Adrenal gland (tissue), 12 donors: ENCODE results near the gene KMT2D. TPM values are rescaled to one million over a fixed set of nuclear protein-coding genes. Genes with fewer than 3 reads are reported as not detected.

Experiments used
- DNase-seq, 7 donors: peaks; one replicate each; pipeline ENCODE4 v3.0.0-alpha.2; 2019 to 2020
- H3K27ac ChIP-seq, 5 donors: fragments of 200-600 bp; sonication (generic) in 4 of 5; 1 replicate in 3 of 5; 2 replicates in 2 of 5; pipeline versions ENCODE4 v1.5.1 to v1.8.0; 2016 to 2020; ENCODE audit warnings: mild to moderate bottlenecking in 1 of 5
- H3K27me3 ChIP-seq: fragments of 200-600 bp; 2 replicates; pipeline ENCODE4 v1.8.0; 2021
- H3K36me3 ChIP-seq, 2 donors: fragments of 200-600 bp; replicated peaks in 1 of 2; 1 replicate in 1 of 2; 2 replicates in 1 of 2; pipeline versions ENCODE4 v1.5.1 to v1.8.0; 2018 to 2022
- H3K4me1 ChIP-seq, 2 donors: fragments of 200-600 bp; replicated peaks in 1 of 2; 1 replicate in 1 of 2; 2 replicates in 1 of 2; pipeline versions ENCODE4 v1.5.1 to v1.8.0; 2018 to 2021
- H3K4me3 ChIP-seq, 4 donors: fragments of 200-600 bp; sonication (generic) in 3 of 4; one replicate each; pipeline ENCODE4 v1.5.1; 2016 to 2018
- H3K9me3 ChIP-seq, 3 donors: fragments of 200-600 bp; sonication (generic) in 1 of 3; replicated peaks in 1 of 3; 1 replicate in 2 of 3; 2 replicates in 1 of 3; pipeline versions ENCODE4 v1.5.1 to v1.8.0; 2016 to 2021
- CTCF ChIP-seq, 6 experiments: fragments of 450-650 bp in 4 of 6; fragments of 200-600 bp in 2 of 6; sonication (generic) in 1 of 6; IDR thresholded peaks; 1 replicate in 5 of 6; 2 replicates in 1 of 6; pipeline versions ENCODE4 v1.5.1 to v1.8.0; 2016 to 2021; ENCODE audit warnings: antibody characterized with exemption in 6 of 6, mild to moderate bottlenecking in 2 of 6, moderate library complexity in 1 of 6
- POLR2A ChIP-seq, 2 donors: fragments of 450-650 bp; IDR thresholded peaks; one replicate each; pipeline ENCODE4 v1.6.1; 2017; ENCODE audit warnings: antibody characterized with exemption in 2 of 2, mild to moderate bottlenecking in 2 of 2, moderate library complexity in 1 of 2
- WGBS, 4 donors: extraction: QIAGEN DNeasy Blood & Tissue Kit in 2 of 4; methylation state at CpG; one replicate each; pipeline versions ENCODE4 v1.1.5 to v1.1.7; 2013 to 2017; 5-methylcytosine and 5-hydroxymethylcytosine counted together
- intact Hi-C, 2 donors: fragments of 100-400 bp; cut with DNase I; formaldehyde crosslinking; loops; one replicate each; pipeline versions ENCODE4 v1.14.1 to v1.15.0; 2022 to 2023
- polyA plus RNA-seq, 3 donors: library from polyadenylated mRNA; stranded (reverse); fragments of 200-250 nt in 2 of 3; fragments of 350-450 nt in 1 of 3; fragmentation: Illumina TruSeq in 1 of 3; extraction: RNeasy Lipid Tissue Mini Kit (QIAGEN cat#74804) in 1 of 3; gene quantifications; one replicate each; pipeline ENCODE4 v1.2.3, GENCODE V29; 2013 to 2014
- total RNA-seq, 9 donors: library from RNA; depleted of rRNA in 4 of 9; stranded (reverse); fragments of >200 nt in 4 of 9; fragments of 120-200 nt in 1 of 9; fragmentation: NEBNext Ultra II Directional in 1 of 9; extraction: Animal tissue kit (Norgen Biotek cat#: 25700) in 1 of 9; gene quantifications; one replicate each; pipeline versions ENCODE4 v1.1.0 to v1.2.4, GENCODE V29; 2013 to 2023
- donor health status: healthy with polysubstance abuse.
- donor health status: Bipolar disorder and iron deficiency.
- donor health status: DM: yes; HTN: yes; CAD: no.
- donor health status: DM: no; HTN: no; CAD: no.
- donor health status: DM: no; HTN: no; CAD: no.
- donor health status: DM: yes; HTN: yes; CAD: no.

KMT2D gene
- total and polyA plus RNA-seq, 12 donors, result 21.2 to 140 (median 56.0) TPM

GRCh38 chr12:49105504-49106084 lies 45.0 kb upstream of the KMT2D start:
- Histone ChIP-seq H3K4me1 (peaks cover 25 to 53% of the 10 kb centered on the region in 2 donors), H3K4me3 (no peak overlapping the region), H3K9me3 (no peaks in the 10 kb centered on the region), H3K27me3 (no peaks in the 10 kb centered on the region), H3K27ac (no peak overlapping the region), H3K36me3 (peaks cover 0 to 63% of the 10 kb centered on the region in 2 donors)
- intact Hi-C loops, result no loop called here
- WGBS, 4 donors, result 56 to 58% (median 56%) methylated on average over 7 to 9 of the region's 9 CpGs
- TF ChIP-seq POLR2A (IDR thresholded peaks at IDR 0.05) (no peak), CTCF (IDR thresholded peaks at IDR 0.05) (no peak)
- DNase-seq, result no peak

GRCh38 chr12:49104822-49105221 lies 44.2 kb upstream of the KMT2D start:
- intact Hi-C loops, result no loop called here

GRCh38 chr12:49100380-49100779 lies 39.8 kb upstream of the KMT2D start:
- Histone ChIP-seq H3K27me3 (no peaks in the 10 kb centered on the region), H3K36me3 (peaks cover 0 to 87% of the 10 kb centered on the region in 2 donors), H3K9me3 (no peaks in the 10 kb centered on the region), H3K4me3 (no peak overlapping the region), H3K27ac (no peak overlapping the region), H3K4me1 (peaks cover 0 to 14% of the 10 kb centered on the region in 2 donors)
- 86 to 97% (median 97%) methylated on average over 6 of the region's 6 CpGs for WGBS, 4 donors
- TF ChIP-seq CTCF (IDR thresholded peaks at IDR 0.05), result no peak
- no peak for TF ChIP-seq POLR2A (IDR thresholded peaks at IDR 0.05)
- DNase-seq, result no peak
- intact Hi-C loops, result no loop called here

More at GRCh38 chr12:49104822-49105221, 44.2 kb upstream of the KMT2D start:
- no peak for DNase-seq
- no peaks in the 10 kb centered on the region for H3K27me3 ChIP-seq
- H3K9me3 ChIP-seq, result no peaks in the 10 kb centered on the region
- WGBS, 4 donors, result 68 to 100% (median 74%) methylated on average over 1 to 3 of the region's 3 CpGs
- peaks cover 25 to 53% of the 10 kb centered on the region in 2 donors for H3K4me1 ChIP-seq
- H3K27ac ChIP-seq, result peak overlapping the region in 2 of 5 donors; percentile 7 to 30
- H3K36me3 ChIP-seq, result peaks cover 0 to 70% of the 10 kb centered on the region in 2 donors
- no peak overlapping the region for H3K4me3 ChIP-seq
- TF ChIP-seq POLR2A (IDR thresholded peaks at IDR 0.05) (no peak), CTCF (IDR thresholded peaks at IDR 0.05) (no peak)

GRCh38 chr12:49098703-49099102 lies 38.1 kb upstream of the KMT2D start:
- intact Hi-C loops, result no loop called here
- Histone ChIP-seq H3K4me1 (peaks cover 10 to 19% of the 10 kb centered on the region in 2 donors), H3K27me3 (no peaks in the 10 kb centered on the region), H3K27ac (no peak overlapping the region), H3K36me3 (peaks cover 0 to 70% of the 10 kb centered on the region in 2 donors), H3K9me3 (no peaks in the 10 kb centered on the region), H3K4me3 (no peak overlapping the region)
- no peak for TF ChIP-seq CTCF (IDR thresholded peaks at IDR 0.05)
- TF ChIP-seq POLR2A (IDR thresholded peaks at IDR 0.05), result no peak
- 80 to 95% (median 88%) methylated on average over 2 of the region's 2 CpGs for WGBS, 4 donors
- no peak for DNase-seq
